Measurements from ENCODE around the gene RADIL.

The RADIL gene

DNA sequence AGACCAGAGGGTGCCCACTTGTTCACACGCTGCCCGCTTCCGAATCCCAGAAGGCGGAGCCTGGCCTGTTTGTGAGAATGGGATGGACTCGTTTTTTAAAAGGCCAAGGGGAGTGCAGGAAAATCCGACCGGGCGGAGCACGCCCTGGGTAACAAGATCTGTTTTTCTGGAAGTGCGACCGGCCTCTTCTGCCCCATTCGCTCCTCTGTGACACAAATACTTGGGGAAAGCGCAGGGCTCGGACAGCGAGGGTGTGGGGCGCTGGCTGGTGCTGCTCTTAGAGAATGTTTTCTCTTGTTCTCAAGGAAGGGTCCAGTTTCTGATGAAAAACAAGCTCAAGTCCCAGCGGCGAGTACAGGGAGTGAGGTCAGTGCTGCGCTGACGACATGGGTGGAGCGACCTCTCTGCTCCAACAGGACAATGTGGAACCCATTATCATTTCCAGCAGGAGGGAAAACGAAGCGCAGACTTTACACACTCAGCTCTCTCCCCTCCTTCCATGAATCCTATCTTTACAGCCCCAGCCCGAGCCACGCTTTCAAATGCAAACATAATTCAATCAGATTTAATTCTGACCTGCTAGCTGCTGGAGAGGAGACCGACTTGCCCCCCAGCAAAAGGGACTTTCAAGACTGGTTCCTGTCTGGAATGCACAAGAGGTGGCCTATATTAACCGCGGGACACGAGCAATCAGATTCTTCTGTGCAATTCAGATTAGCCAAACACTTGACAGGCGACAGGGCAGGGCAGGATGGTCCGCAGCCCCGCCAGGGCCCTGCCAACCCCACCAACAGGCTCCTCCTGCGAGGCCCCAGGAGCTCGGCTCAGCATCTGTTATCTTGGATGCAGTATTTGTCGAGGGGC is 1.1 kb downstream of the RADIL start:
- no peak for DNase-seq

DNA sequence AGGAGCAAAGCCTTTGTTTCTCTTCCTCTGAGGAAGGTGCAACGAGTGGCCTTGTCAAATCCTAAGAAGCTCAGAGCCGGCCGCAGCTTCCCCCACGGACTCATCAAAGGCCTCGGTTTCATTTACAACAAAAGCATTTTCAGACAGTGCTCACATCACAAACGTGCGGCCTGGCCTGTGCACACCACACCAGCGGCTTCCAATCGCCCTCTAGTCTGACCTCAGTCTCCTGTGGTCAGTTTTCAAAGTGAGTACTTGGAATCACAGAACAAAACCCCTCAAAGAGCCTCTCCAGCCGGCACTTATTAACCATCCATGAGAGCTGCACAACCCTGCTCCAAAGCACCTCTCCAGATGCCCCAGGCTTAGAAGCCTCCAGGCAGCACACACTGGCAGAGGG is 3.3 kb downstream of the RADIL start:
- no peak for DNase-seq

DNA sequence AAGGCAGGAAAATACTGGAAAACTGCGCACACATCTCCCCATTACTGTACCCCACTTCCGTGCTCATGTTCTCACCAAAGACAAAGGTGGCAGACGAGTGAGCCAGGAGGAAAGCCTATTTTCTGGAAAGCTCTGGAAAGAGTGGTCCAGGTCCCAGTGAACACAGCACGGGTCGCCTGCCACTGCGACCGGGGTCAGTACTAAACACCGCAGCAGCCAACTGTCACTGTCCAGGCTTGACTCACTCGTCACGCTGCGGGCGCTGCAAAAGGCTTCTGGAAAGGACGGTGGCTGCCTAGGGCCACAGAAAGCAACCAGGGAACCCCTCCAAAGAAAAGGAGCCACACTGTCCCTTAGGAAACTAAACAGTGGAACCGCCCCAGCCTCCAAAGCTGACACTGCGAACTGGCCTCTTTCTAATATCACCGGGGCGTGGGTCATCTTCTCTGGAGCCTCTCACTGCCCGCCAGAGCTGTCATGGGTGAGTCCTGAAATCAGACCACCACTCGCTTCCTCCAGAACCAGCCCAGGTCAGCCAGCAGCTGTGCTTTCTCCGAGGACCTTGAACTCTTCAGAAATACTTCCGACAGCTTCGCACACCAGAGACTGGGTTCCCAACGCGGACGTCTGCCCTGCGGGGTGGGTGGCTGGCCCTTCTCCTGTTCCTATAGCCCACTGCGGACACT is 4.0 kb downstream of the RADIL start:
- DNase-seq: no peak

DNA sequence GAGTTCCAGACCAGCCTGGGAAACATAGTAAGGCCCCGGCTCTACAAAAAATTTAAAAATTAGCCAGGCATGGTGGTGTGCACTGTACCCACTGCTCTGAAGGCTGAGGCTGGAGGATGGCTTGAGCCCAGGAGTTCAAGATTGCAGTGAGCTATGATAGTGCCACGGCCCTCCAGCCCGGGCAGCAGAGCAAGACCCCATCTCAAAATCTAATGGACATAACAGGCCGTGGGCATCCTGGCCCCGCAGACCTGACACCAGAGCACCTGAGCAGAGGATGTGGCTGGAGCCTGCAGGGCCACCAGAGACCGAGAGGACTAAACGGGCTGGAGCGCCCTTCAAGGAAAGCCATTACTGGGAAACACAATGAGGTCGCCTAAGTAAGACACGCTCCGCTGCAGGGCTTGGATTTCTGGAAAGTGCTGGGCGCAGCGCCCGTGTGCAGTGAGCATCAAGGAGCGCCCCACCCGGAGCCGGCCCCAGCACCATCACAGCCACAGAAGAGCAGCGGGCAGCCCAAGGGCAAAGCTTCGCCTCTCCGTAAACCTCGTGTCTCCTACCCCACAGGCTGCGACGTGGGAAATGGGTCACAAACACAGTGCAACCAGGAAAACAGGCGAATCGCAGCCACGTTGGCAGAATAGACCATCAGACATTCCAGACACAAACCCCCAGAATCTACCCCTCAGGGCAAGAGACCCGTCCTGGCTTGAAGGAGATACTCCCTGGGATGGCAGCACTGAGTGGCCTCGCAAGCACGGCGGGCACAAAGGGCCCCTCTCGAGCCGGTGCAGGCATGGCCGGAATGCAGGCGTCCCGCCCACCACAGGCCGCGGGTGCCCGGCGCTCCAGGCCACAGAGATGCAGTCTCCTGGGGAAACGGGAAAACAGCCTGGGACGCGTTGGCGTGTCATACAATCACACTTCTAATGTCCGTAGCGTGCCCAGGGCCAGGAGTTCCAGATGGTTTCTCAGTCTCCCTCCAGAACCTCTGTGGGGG is 4.9 kb downstream of the RADIL start:
- no peak for DNase-seq

DNA sequence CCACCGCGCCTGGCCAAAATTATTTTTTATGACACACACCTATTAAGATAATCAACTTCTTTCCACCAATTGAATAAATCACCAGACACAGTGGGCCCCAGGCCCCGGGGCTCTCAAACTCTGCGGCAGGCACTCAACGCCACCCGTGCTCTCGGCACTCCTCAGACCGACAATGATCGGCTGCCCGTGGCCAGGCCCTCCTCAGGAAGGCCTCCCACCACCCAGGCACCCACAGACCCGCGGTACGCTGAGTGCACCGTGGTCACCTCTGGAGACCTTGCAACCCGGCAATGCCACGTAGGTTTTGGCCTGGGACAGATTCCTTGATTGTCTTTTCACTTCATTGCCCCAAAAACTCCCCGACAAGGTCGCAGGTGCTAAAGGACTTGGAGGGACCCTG is 6.9 kb downstream of the RADIL start:
- DNase-seq: no peak

DNA sequence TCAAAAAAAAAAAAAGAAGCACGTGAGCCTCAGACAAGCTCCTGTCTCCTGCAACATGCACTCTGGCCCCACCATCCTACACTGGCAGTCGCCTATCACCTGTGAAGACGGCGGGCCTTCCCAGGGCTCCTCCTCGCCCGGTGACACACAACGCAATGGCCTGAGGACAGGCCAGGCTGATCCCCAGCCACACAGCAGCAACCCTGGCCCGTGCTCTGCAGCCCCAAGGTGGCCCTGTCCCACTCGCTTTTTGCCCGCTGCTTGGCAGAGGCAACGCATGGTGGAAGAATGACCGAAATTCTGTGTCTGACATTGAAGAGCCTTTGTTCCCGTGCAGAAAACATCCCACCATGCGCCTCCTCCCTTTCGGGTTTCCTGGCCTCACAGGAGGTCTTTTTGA is 8.1 kb downstream of the RADIL start:
- no peak for DNase-seq

- DNase-seq: no peak
Measured at GRCh38 chr7:4873071-4873944, 10.2 kb downstream of the RADIL start.

GRCh38 chr7:4871930-4872675 is 11.4 kb downstream of the RADIL start:
- DNase-seq: no peak

DNA sequence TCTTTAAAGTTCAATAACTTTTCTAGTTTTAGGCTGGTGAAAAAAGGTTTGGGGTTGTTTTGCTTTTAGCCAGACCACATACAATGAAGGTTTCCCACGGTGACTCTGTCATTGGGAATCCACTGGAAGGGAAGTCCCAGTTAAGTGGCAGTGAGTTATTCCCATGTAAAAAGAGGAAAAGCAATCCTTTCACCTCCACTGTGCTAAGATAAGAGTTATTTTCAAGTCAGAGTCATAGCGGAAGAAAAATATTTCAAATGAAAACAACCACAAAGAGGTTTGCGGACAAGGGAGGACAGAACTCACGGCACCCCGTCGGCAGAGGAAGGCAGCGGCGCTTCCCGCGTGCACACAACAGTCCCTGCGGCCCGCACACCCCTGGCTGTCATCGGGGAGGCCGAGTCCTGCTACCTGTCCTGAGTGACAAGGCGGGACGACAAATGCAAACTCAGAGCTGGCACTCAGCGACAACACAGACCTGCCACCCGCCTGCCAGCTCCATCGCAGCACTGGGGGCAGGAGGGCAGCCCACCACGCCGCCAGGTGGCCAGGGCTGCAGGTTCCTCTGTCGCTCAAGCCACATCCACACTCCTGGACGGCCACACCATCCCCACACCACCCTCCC is 12.3 kb downstream of the RADIL start:
- no peak for DNase-seq

- DNase-seq: no peak
Measured at GRCh38 chr7:4868493-4868892, 15.0 kb downstream of the RADIL start.

GRCh38 chr7:4866528-4867496 is 16.7 kb downstream of the RADIL start:
- DNase-seq: no peak

GRCh38 chr7:4862156-4862555 is 21.4 kb downstream of the RADIL start:
- no peak for DNase-seq

DNA sequence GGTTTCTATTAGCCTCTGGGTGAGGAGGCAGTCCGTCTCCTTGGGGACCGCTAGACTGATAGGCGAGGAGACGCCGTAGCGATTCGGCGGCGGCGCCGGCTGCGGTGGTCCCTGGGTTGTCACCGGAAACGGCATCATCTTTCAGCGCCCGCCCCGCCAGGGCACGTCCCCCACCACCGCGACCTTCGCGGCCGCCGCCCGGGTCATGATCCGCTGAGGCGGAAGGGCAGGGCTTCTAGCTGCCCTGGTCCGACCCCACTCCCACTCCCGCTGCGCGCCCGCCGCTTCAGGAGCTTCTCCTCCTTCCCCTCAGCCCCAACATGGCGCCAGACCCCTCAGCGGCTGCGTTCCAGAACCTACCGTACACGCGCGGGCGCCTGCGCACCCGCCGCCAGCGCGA is 21.8 kb downstream of the RADIL start, which contains the start of gene PAPOLB:
Gene PAPOLB, minus strand, starts transcription at position 358 of the 400 bp plus-strand sequence. Its CDS starts 220 bp downstream, at position 138.
- DNase-seq: no peak

DNA sequence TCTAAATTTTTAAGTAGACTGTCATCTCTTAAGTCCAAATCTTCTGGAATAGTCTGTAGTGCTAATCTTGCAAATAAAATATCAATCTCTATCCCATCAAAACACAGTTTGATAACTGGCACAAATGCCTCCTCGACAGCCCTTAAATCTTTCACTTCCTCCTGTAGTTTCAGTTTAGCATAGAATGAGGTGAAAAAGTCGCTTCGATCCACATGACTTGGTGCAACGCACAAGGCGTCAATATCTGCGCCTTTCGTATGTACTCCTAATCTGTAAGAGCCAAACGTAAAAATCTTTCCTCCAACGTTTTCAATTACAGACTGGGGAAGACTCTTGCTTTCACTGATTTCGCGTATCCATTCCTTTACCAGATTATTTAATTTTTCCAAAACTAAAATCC is 22.3 kb downstream of the RADIL start:
- DNase-seq: no peak

- DNase-seq: no peak
Measured at GRCh38 chr7:4857189-4857588, 26.3 kb downstream of the RADIL start.

DNA sequence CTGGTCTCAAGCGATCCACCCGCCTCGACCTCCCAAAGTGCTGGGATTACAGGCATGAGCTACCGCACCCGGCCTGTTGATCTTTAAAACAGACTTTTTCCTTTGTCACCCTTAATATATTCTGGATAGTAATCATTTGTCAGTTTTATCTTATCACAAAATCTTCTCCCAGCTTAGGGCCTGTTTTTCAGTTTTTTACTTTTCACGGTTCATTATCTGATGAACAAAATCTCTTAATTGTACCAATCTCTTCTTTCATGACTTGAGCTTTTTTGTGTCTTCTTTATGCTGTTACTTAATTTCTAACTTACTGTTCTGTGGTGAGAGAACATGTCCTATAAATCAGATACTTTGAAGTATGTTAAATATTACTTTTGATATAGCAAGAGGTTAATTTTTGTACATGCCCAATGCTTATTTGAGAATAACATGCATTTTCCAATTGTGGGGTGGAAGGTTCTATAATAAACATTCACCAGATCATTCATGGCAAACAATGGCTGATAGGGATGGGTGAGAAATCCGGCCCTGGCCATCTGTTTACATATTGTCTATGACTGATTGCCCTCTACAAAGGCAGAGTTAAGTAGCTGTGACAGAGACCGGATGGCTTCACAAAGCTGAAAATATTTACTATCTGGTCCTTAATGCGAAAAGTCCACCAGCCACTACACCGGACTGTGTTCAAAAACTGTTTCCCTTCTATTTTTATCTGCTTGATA is 27.0 kb downstream of the RADIL start:
- DNase-seq: no peak

DNA sequence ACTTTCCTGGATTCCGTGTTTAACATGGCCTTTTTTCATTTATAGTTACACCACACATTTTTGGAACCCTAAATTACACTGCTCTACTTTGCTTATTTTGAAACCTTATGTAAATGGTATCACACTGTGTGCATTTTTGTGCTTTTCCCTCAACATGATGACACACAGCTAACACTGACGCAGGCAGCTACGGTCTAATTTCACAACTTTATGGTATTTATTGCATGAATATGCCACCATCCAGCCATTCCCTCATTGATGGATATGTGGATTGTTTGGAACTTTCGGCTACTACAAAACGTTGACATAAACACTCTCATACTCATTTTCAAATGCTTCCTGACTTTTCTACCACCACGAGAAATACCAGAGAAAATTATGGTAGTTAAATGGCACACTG is 28.6 kb downstream of the RADIL start:
- no peak for DNase-seq

All from CD4-positive, alpha-beta T cell treated with Interleukin-21 for 1 hour (primary cell).